Mesodermal cell (in vitro differentiated cells): ENCODE data around the gene DYNC2I2.

ENCODE experiments used
- H3K27ac ChIP-seq: 2 replicates; pipeline ENCODE4 v1.7.0; 2013; ENCODE audit warnings: mild to moderate bottlenecking, low read depth, low read length, moderate library complexity; ENCODE audit not compliant: severe bottlenecking
- H3K36me3 ChIP-seq: 2 replicates; pipeline ENCODE4 v1.7.1; 2013; ENCODE audit warnings: mild to moderate bottlenecking, low read length, moderate library complexity; ENCODE audit not compliant: control insufficient read depth, insufficient read depth
- H3K4me1 ChIP-seq: one replicate; pipeline ENCODE4 v1.7.1; 2013; ENCODE audit warnings: mild to moderate bottlenecking, low read length; ENCODE audit not compliant: insufficient read depth, control insufficient read depth, poor library complexity, severe bottlenecking
- H3K4me3 ChIP-seq: 2 replicates; pipeline ENCODE4 v1.7.0; 2013; ENCODE audit warnings: low read length, control low read depth, mild to moderate bottlenecking; ENCODE audit not compliant: insufficient read depth, poor library complexity, severe bottlenecking; ENCODE audit errors: extremely low read depth
- H3K9me3 ChIP-seq: 2 replicates; pipeline ENCODE4 v1.7.1; 2013; ENCODE audit warnings: mild to moderate bottlenecking, low read length, moderate library complexity; ENCODE audit not compliant: control insufficient read depth
- WGBS, 2 experiments: methylation state at CpG; one replicate each; pipeline ENCODE4 v1.1.5; 2013; ENCODE audit warnings: missing lambda C conversion rate in 2 of 2; ENCODE audit not compliant: insufficient coverage in 2 of 2; 5-methylcytosine and 5-hydroxymethylcytosine counted together

Gene DYNC2I2

GRCh38 chr9:128627127-128627715 is 29.4 kb downstream of the DYNC2I2 start:
- 94 to 95% methylated on average over 14 to 15 of the region's 15 CpGs for WGBS, 2 experiments
- H3K36me3 ChIP-seq: peaks cover 94% of the 10 kb centered on the region
- no peak overlapping the region for H3K27ac ChIP-seq
- no peak overlapping the region for H3K4me3 ChIP-seq
- H3K9me3 ChIP-seq: no peaks in the 10 kb centered on the region
- no peaks in the 10 kb centered on the region for H3K4me1 ChIP-seq

- Histone ChIP-seq H3K36me3 (peaks cover 94% of the 10 kb centered on the region), H3K4me3 (no peak overlapping the region), H3K9me3 (no peaks in the 10 kb centered on the region), H3K27ac (no peak overlapping the region), H3K4me1 (no peaks in the 10 kb centered on the region)
- 90% methylated on average over 15 to 16 of the region's 16 CpGs for WGBS, 2 experiments
These were observed 30.5 kb downstream of the DYNC2I2 start for GRCh38 chr9:128626181-128626580.

GRCh38 chr9:128625391-128626146 is 31.1 kb downstream of the DYNC2I2 start:
- Histone ChIP-seq H3K9me3 (no peaks in the 10 kb centered on the region), H3K36me3 (peaks cover 94% of the 10 kb centered on the region), H3K4me3 (no peak overlapping the region), H3K4me1 (no peaks in the 10 kb centered on the region), H3K27ac (no peak overlapping the region)
- WGBS, 2 experiments: 92 to 94% methylated on average over 18 to 20 of the region's 20 CpGs

- Histone ChIP-seq H3K9me3 (no peaks in the 10 kb centered on the region), H3K4me3 (no peak overlapping the region), H3K36me3 (peaks cover 94% of the 10 kb centered on the region), H3K4me1 (no peaks in the 10 kb centered on the region), H3K27ac (no peak overlapping the region)
- 94 to 96% methylated on average over 10 of the region's 10 CpGs for WGBS, 2 experiments
These were observed 32.1 kb downstream of the DYNC2I2 start for GRCh38 chr9:128624566-128624965.

GRCh38 chr9:128621730-128622455 is 34.8 kb downstream of the DYNC2I2 start:
- no peaks in the 10 kb centered on the region for H3K9me3 ChIP-seq
- 96 to 97% methylated on average over 5 to 7 of the region's 14 CpGs for WGBS, 2 experiments
- H3K27ac ChIP-seq: no peak overlapping the region
- no peak overlapping the region for H3K4me3 ChIP-seq
- H3K4me1 ChIP-seq: no peaks in the 10 kb centered on the region
- H3K36me3 ChIP-seq: peaks cover 92% of the 10 kb centered on the region

GRCh38 chr9:128619779-128620178 is 36.9 kb downstream of the DYNC2I2 start:
- Histone ChIP-seq H3K9me3 (no peaks in the 10 kb centered on the region), H3K27ac (no peak overlapping the region), H3K4me3 (no peak overlapping the region), H3K36me3 (peaks cover 96% of the 10 kb centered on the region), H3K4me1 (no peaks in the 10 kb centered on the region)
- 94% methylated on average over 4 to 5 of the region's 5 CpGs for WGBS, 2 experiments

- no peak overlapping the region for H3K27ac ChIP-seq
- no peaks in the 10 kb centered on the region for H3K4me1 ChIP-seq
- 95 to 100% methylated on average over 6 of the region's 6 CpGs for WGBS, 2 experiments
- peaks cover 96% of the 10 kb centered on the region for H3K36me3 ChIP-seq
- no peak overlapping the region for H3K4me3 ChIP-seq
- no peaks in the 10 kb centered on the region for H3K9me3 ChIP-seq
These were observed 37.5 kb downstream of the DYNC2I2 start for GRCh38 chr9:128619127-128619526.

- WGBS, 2 experiments: 92 to 94% methylated on average over 8 of the region's 8 CpGs
- H3K4me3 ChIP-seq: no peak overlapping the region
- H3K36me3 ChIP-seq: peaks cover 97% of the 10 kb centered on the region
- no peaks in the 10 kb centered on the region for H3K4me1 ChIP-seq
- H3K27ac ChIP-seq: no peak overlapping the region
- no peaks in the 10 kb centered on the region for H3K9me3 ChIP-seq
These were observed 38.7 kb downstream of the DYNC2I2 start for GRCh38 chr9:128617943-128618342.

GRCh38 chr9:128615571-128615970 is 41.1 kb downstream of the DYNC2I2 start:
- WGBS, 2 experiments: 91 to 95% methylated on average over 10 to 11 of the region's 12 CpGs
- Histone ChIP-seq H3K36me3 (peaks cover 95% of the 10 kb centered on the region), H3K27ac (no peak overlapping the region), H3K4me1 (no peaks in the 10 kb centered on the region), H3K4me3 (no peak overlapping the region), H3K9me3 (no peaks in the 10 kb centered on the region)

- Histone ChIP-seq H3K27ac (no peak overlapping the region), H3K9me3 (no peaks in the 10 kb centered on the region), H3K4me1 (no peaks in the 10 kb centered on the region), H3K36me3 (peaks cover 95% of the 10 kb centered on the region), H3K4me3 (no peak overlapping the region)
- no CpG with 5 or more reads among the region's 1 CpG for WGBS, 2 experiments
These were observed 41.9 kb downstream of the DYNC2I2 start for GRCh38 chr9:128614728-128615127.
